ENCODE results near the gene DCAF12.

DNA sequence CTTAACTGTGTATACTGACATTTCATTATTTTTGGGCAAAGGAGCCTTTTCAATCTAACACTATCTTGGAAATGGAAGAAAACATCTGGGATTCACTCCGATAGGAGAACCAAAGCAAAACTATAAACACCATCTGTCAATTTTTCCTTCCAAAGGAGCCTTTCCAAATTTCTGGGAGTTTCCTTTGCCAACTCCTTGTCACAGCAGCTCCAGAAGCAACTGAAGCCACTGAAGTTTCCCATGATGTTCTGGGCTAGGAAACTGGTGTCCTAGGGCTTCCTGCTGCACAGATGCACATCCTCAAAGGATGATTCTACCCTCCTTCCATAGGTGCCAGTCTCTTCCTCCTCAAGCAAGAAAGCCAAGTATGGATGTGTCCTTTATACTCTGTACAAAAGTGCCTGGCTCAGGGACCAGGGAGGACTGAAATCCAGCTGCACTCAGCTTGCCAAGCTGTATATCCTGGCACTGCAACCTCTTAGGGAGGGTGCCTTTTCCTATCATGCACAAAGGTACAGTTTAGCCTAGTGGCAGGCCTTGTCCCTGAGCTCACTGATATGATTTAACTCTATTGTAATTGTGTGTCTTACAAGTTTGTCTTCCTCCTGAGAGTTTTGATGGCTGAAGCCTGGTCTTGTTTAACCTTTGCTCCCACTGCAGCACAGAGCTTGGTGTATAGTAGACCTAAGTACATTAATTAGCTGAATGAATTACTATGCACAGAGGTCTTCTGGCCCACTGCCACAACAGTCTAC lies 43.9 kb upstream of the DCAF12 start:
- no peak for TF ChIP-seq CTCF (conservative IDR thresholded peaks at IDR 0.05; ENCODE audit: low read length)
- no peak for TF ChIP-seq EZH2phosphoT487 (IDR thresholded peaks at IDR 0.05; ENCODE audit: borderline replicate concordance)
